A549 (cell line): ENCODE data around the gene GBP2. TPM values are rescaled to one million over a fixed set of nuclear protein-coding genes. Genes with fewer than 3 reads are reported as not detected.

Source experiments
- ATAC-seq, 2 experiments: fragments of 200-7000 bp in 1 of 2; fragments of >200 bp in 1 of 2; cut with Nextera tagmentation in 1 of 2; cut with Tn5 transposase in 1 of 2; 3 replicates each; pipeline versions ENCODE4 v1.8.0 to v1.9.1; 2018 to 2020; ENCODE audit warnings: mild to moderate bottlenecking in 1 of 2, moderate library complexity in 1 of 2
- CTCF ChIA-PET: fragments of 300-600 bp; sonication (Branson Sonifier 250); formaldehyde crosslinking; extraction: SDS; loops from one replicate; lab custom pipeline; 2021; ENCODE audit warnings: antibody characterized with exemption, inconsistent platforms; lab: Yijun Ruan, JAX
- POLR2A ChIA-PET: fragments of 350-600 bp; formaldehyde crosslinking; extraction: SDS; loops from one replicate; lab custom pipeline; 2021; ENCODE audit warnings: antibody characterized with exemption, inconsistent platforms; lab: Yijun Ruan, JAX
- DNase-seq, 2 experiments: peaks; one replicate each; pipeline versions ENCODE4 v3.0.0 to v3.0.0-alpha.2; 2011 to 2016; ENCODE audit warnings: low read depth in 1 of 2, low spot score in 1 of 2
- FAIRE-seq: peaks from 2 replicates; lab custom pipeline; 2011; peaks lifted over from hg19 to GRCh38; lab: Jason Lieb, UNC
- H3K27ac ChIP-seq, 2 experiments: fragments of >200 bp; sonication (Bioruptor Twin); formaldehyde crosslinking; 3 replicates each; pipeline ENCODE4 v1.5.1; 2016 to 2017
- H3K4me1 ChIP-seq: fragments of >200 bp; sonication (Bioruptor Twin); formaldehyde crosslinking; 3 replicates; pipeline ENCODE4 v1.6.1; 2016
- H3K4me2 ChIP-seq: fragments of >200 bp; sonication (Bioruptor Twin); formaldehyde crosslinking; 3 replicates; pipeline ENCODE4 v1.6.1; 2016
- H3K4me3 ChIP-seq: fragments of >200 bp; sonication (Bioruptor Twin); formaldehyde crosslinking; 3 replicates; pipeline ENCODE4 v1.5.1; 2016
- H3K9me3 ChIP-seq: fragments of >200 bp; sonication (Bioruptor Twin); formaldehyde crosslinking; 3 replicates; pipeline ENCODE4 v1.6.1; 2016
- BHLHE40 ChIP-seq: IDR thresholded peaks from 2 replicates; pipeline ENCODE4 v1.6.1; 2012; ENCODE audit warnings: low read depth, low read length, inconsistent platforms
- CBX8 ChIP-seq: fragments of 200-600 bp; sonication (generic); IDR thresholded peaks from 2 replicates; pipeline ENCODE4 v1.6.1; 2016
- FOSB ChIP-seq: fragments of 250-450 bp; sonication (Bioruptor Pico); IDR thresholded peaks from 2 replicates; pipeline ENCODE4 v1.5.0; 2020; ENCODE audit warnings: mild to moderate bottlenecking, moderate library complexity
- FOSL2 ChIP-seq, 2 experiments: fragments of 450-650 bp in 1 of 2; fragments of >200 bp in 1 of 2; sonication (Bioruptor Twin) in 1 of 2; formaldehyde crosslinking; IDR thresholded peaks; 2 replicates each; pipeline versions ENCODE4 v1.5.0 to v1.6.1; 2016 to 2020; ENCODE audit warnings: mild to moderate bottlenecking in 1 of 2, moderate library complexity in 1 of 2
- HOXB5 ChIP-seq: fragments of 250-450 bp; sonication (Bioruptor Pico); IDR thresholded peaks from 2 replicates; pipeline ENCODE4 v1.5.0; 2020; ENCODE audit warnings: mild to moderate bottlenecking, moderate library complexity
- PHF8 ChIP-seq: fragments of 200-600 bp; sonication (generic); IDR thresholded peaks from 2 replicates; pipeline ENCODE4 v1.6.1; 2016; ENCODE audit warnings: low read depth, mild to moderate bottlenecking, antibody characterized with exemption, moderate library complexity, borderline replicate concordance
- POLR2A ChIP-seq: IDR thresholded peaks from 2 replicates; pipeline ENCODE4 v1.6.1; 2012; ENCODE audit warnings: mild to moderate bottlenecking, low read length
- RARB ChIP-seq: fragments of 250-450 bp; sonication (Bioruptor Pico); IDR thresholded peaks from 2 replicates; pipeline ENCODE4 v1.8.0; 2021; ENCODE audit warnings: mild to moderate bottlenecking, moderate library complexity
- RCOR1 ChIP-seq: fragments of 150-350 bp; IDR thresholded peaks from 2 replicates; pipeline ENCODE4 v1.6.1; 2014; ENCODE audit warnings: antibody characterized with exemption, low read length, low read depth
- USF2 ChIP-seq: fragments of 450-650 bp; IDR thresholded peaks from 2 replicates; pipeline ENCODE4 v1.6.1; 2014; ENCODE audit warnings: antibody characterized with exemption
- WGBS: methylation state at CpG from one replicate; pipeline ENCODE4 v1.1.6; 2017; ENCODE audit errors: missing lambda C conversion rate; 5-methylcytosine and 5-hydroxymethylcytosine counted together
- polyA minus RNA-seq: library from RNA; depleted of rRNA, polyadenylated mRNA; stranded (reverse); fragments of >200 nt; gene quantifications from 2 replicates; pipeline ENCODE4 v1.2.3, GENCODE V29; 2011; rRNA and poly(A)+ RNA removed
- polyA plus RNA-seq, 4 experiments: library from polyadenylated mRNA; depleted of rRNA in 3 of 4; stranded (reverse); fragments of >200 nt; fragmentation: RNase III in 1 of 4; extraction: RNeasy Plus Mini Kit Qiagen cat#74134 plus additional on column Dnase treatment in 1 of 4; gene quantifications; 2 replicates in 3 of 4; 3 replicates in 1 of 4; pipeline ENCODE4 v1.2.3, GENCODE V29; 2011 to 2017
- TF ChIP-seq, protein P1 (sequence below): IDR thresholded peaks from 2 replicates; pipeline ENCODE4 v1.6.1; 2012
- TF ChIP-seq, protein P2 (sequence below): fragments of 250-450 bp; sonication (Bioruptor Pico); IDR thresholded peaks from 2 replicates; pipeline ENCODE4 v1.5.0; 2021; ENCODE audit warnings: mild to moderate bottlenecking, moderate library complexity, borderline replicate concordance

Gene GBP2, protein sequence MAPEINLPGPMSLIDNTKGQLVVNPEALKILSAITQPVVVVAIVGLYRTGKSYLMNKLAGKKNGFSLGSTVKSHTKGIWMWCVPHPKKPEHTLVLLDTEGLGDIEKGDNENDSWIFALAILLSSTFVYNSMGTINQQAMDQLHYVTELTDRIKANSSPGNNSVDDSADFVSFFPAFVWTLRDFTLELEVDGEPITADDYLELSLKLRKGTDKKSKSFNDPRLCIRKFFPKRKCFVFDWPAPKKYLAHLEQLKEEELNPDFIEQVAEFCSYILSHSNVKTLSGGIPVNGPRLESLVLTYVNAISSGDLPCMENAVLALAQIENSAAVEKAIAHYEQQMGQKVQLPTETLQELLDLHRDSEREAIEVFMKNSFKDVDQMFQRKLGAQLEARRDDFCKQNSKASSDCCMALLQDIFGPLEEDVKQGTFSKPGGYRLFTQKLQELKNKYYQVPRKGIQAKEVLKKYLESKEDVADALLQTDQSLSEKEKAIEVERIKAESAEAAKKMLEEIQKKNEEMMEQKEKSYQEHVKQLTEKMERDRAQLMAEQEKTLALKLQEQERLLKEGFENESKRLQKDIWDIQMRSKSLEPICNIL
- polyA plus RNA-seq (2011; rRNA removed), result 1.8 and 1.9 TPM in 2 replicates
- 0.22 and 0.34 TPM in 2 replicates for polyA plus RNA-seq (2012; cell fraction: cytosol; rRNA removed)
- 0.26 and 0.44 TPM in 2 replicates for polyA plus RNA-seq (2012; cell fraction: nucleus; rRNA removed)
- polyA plus RNA-seq (2017; fragmentation: RNase III; extraction: RNeasy Plus Mini Kit Qiagen cat#74134 plus additional on column Dnase treatment), result 1.3 to 1.7 TPM (median 1.6 TPM) in 3 replicates
- 1.2 and 1.3 TPM in 2 replicates for polyA minus RNA-seq

GRCh38 chr1:89125913-89126580, at the start of gene GBP2:
TSS of gene GBP2 (minus strand) at chr1:89126114. CDS start at chr1:89121966, 4,148 bp downstream.
- WGBS, result 5% methylated on average over 6 of the region's 6 CpGs
- ChIA-PET CTCF (interaction anchor here (1.0 kb wide), 1 partner anchor 128 kb away, joined by 4 read pairs; no protein-coding TSS in a partner anchor), POLR2A (no interaction called here)
- FAIRE-seq (no peak), DNase-seq (peak; percentile 10 to 26), ATAC-seq (peak; percentile 56 to 72; a peak in 5 of 6 replicates)
- H3K4me1 ChIP-seq, result peaks cover 9% of the 10 kb centered on the region; the same call in 2 of the 3 replicates
- H3K9me3 ChIP-seq, result no peaks in the 10 kb centered on the region
- no peak for TF ChIP-seq POLR2A
- TF ChIP-seq FOSL2 (IDR thresholded peaks at IDR 0.05), result peak; percentile 18; the same call in 1 of the 2 replicates
- TF ChIP-seq FOSL2 (CRISPR knock-in tag; IDR thresholded peaks at IDR 0.05), result peak; percentile 40
- TF ChIP-seq FOSB (CRISPR knock-in tag), result no peak
- peak within 1 kb of the TSS; percentile 64 for H3K4me2 ChIP-seq
- peak within 1 kb of the TSS in 1 of 2 experiments; percentile 56; a peak in 2 of 6 replicates for H3K27ac ChIP-seq
- peak within 1 kb of the TSS; percentile 8; the same call in 1 of the 3 replicates for H3K4me3 ChIP-seq

- H3K9me3 ChIP-seq, result no peaks in the 10 kb centered on the region
- no peak overlapping the region for H3K4me3 ChIP-seq
- POLR2A ChIA-PET, result no interaction called here
- no peak for ATAC-seq
- TF ChIP-seq CBX8 (no peak), BHLHE40 (no peak), HOXB5 (CRISPR knock-in tag) (no peak), PHF8 (no peak), USF2 (no peak)
- TF ChIP-seq, protein P1, sequence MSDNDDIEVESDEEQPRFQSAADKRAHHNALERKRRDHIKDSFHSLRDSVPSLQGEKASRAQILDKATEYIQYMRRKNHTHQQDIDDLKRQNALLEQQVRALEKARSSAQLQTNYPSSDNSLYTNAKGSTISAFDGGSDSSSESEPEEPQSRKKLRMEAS, result no peak
- TF ChIP-seq, protein P2, sequence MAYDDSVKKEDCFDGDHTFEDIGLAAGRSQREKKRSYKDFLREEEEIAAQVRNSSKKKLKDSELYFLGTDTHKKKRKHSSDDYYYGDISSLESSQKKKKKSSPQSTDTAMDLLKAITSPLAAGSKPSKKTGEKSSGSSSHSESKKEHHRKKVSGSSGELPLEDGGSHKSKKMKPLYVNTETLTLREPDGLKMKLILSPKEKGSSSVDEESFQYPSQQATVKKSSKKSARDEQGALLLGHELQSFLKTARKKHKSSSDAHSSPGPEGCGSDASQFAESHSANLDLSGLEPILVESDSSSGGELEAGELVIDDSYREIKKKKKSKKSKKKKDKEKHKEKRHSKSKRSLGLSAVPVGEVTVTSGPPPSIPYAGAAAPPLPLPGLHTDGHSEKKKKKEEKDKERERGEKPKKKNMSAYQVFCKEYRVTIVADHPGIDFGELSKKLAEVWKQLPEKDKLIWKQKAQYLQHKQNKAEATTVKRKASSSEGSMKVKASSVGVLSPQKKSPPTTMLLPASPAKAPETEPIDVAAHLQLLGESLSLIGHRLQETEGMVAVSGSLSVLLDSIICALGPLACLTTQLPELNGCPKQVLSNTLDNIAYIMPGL (CRISPR knock-in tag), result no peak
- H3K4me2 ChIP-seq, result no peak overlapping the region
- H3K4me1 ChIP-seq, result no peaks in the 10 kb centered on the region
- no peak for FAIRE-seq
- no peak for DNase-seq
- H3K27ac ChIP-seq, result no peak overlapping the region
- CTCF ChIA-PET, result no interaction called here
- WGBS, result 28% methylated on average over 3 of the region's 3 CpGs
Observed at GRCh38 chr1:89174491-89174890, 48.6 kb upstream of the GBP2 start.

DNA sequence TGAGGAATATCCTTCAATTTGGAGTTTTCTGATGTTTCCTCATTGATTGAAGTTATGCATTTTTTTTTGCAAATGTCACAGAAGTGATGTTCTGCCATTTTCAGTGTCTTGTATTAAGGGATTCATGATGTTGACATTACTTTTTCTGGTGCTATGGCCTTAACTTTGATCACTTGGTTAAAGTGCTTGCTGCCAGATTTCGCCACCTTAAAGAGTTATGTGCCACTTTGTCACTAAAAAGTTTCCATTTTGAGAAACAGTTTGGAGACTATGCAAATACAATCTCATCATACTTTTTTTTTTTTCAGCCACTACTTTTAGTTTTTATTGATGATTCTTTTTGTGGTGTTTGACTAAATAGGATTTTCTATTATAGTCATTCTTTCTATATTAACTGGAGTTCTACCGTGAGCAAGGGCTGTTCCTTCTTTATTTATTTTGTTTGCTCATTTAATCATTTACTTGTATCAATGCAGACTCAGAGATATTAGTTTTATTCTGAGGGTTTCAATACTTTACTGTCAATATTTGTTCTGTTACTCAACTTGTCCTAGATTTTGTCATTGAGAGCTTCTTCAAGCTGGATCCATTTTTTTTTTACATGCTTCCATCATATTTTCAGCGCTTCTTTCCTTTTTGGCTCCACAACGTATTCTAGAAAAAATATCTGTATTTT, 46.7 kb upstream of the GBP2 start:
- H3K4me2 ChIP-seq, result no peak overlapping the region
- POLR2A ChIA-PET, result no interaction called here
- no peak overlapping the region for H3K4me3 ChIP-seq
- H3K27ac ChIP-seq, result no peak overlapping the region
- TF ChIP-seq RCOR1 (no peak), PHF8 (no peak), RARB (no peak)
- TF ChIP-seq, all 56 proteins: peak for 0
- Histone ChIP-seq H3K4me1 (no peaks in the 10 kb centered on the region), H3K9me3 (no peaks in the 10 kb centered on the region)
- DNase-seq (no peak), ATAC-seq (no peak), FAIRE-seq (no peak)
- WGBS, result 27% methylated on average over 4 of the region's 4 CpGs
- CTCF ChIA-PET, result no interaction called here
